ENCODE measurements around the gene C1QL3. TPM values are rescaled to one million over a fixed set of nuclear protein-coding genes. Genes with fewer than 3 reads are reported as not detected.
A peak's percentile ranks its signal among the peaks of the same experiment; 100 is the strongest.

The C1QL3 gene
- 0.03 TPM for polyA plus RNA-seq (2013, experiment 1 of 2)
- polyA plus RNA-seq (2013, experiment 2 of 2): not detected

DNA sequence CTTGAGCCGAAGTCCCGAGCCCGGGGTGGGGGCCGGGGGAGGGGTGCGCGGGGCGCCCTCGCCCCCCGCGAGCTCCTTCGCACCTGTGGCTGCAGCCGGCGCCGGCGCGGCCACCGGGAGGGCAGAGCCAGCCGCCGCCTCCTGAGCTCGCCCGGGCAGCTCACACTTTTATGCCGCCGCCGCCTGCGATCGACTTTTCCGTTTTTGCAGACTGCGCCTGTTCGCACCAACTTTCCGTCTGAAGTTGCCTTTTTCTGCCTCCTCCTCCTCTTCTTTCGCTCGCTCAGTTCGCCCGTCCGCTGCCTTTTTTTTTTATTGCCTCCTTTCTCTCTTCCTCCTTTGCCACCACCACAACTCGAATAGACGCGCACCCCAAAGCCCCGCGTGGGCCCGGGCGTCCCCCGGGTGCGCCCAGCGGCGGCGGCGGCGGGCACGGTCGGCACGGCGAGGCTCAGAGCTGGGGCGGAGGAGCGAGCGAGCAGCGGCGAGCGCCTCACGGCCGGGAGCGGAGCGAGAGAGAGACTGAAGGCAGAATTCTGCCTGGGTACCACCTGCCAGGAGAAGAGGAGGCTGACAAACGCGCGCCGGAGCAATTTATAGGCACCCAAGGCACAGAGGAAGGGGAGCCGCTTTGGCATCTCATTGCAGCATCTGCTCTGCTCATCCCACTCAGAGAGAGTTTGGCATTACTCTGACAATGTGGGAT, at the start of gene C1QL3:
C1QL3 (minus strand) TSS at position 569 of the 706 bp plus-strand sequence. CDS start 814 bp downstream, outside the sequence.
- Histone ChIP-seq H4K8ac (ENCODE audit: low read depth, low read length) (no peak within 1 kb of the TSS), H2BK5ac (ENCODE audit: low read length) (no peak within 1 kb of the TSS), H2BK12ac (ENCODE audit: low read length) (no peak within 1 kb of the TSS), H3K18ac (ENCODE audit: low read length) (peak within 1 kb of the TSS; percentile 81), H2BK15ac (ENCODE audit: low read length) (no peak within 1 kb of the TSS), H3K4ac (ENCODE audit: low read length) (no peak within 1 kb of the TSS), H2BK120ac (ENCODE audit: low read depth, low read length) (no peak within 1 kb of the TSS), H3K27me3 (ENCODE audit: control insufficient read depth in 3 of 3, insufficient read depth in 3 of 3, low read depth in 1 of 3, low read length in 3 of 3) (peaks cover 14 to 96% (median 37%) of the 10 kb centered on the region in 3 experiments), H3K4me3 (ENCODE audit: low read length in 2 of 2) (peak within 1 kb of the TSS; percentile 24 to 76), H3K36me3 (replicated peaks in 1 of 2; ENCODE audit: control insufficient read depth in 2 of 2, insufficient read depth in 2 of 2, low read length in 2 of 2) (no peaks in the 10 kb centered on the region), H2AK5ac (ENCODE audit: low read depth, low read length) (no peak within 1 kb of the TSS), H3K14ac (ENCODE audit: low read length) (no peak within 1 kb of the TSS), H2AFZ (ENCODE audit: low read length) (peak within 1 kb of the TSS; percentile 88), H4K91ac (ENCODE audit: low read depth, low read length, poor library complexity) (no peak within 1 kb of the TSS), H3K27ac (replicated peaks; ENCODE audit: low read length) (no peak within 1 kb of the TSS), H3K23ac (ENCODE audit: low read depth, low read length, poor library complexity) (no peak within 1 kb of the TSS), H3K4me1 (ENCODE audit: control insufficient read depth in 2 of 2, insufficient read depth in 1 of 2, low read depth in 1 of 2, low read length in 2 of 2) (peaks cover 0 to 13% of the 10 kb centered on the region in 2 donors), H3K9ac (ENCODE audit: low read depth, low read length, poor library complexity) (no peak within 1 kb of the TSS), H3K4me2 (ENCODE audit: insufficient read depth, low read length, poor library complexity, severe bottlenecking) (peak within 1 kb of the TSS; percentile 86), H3K79me1 (ENCODE audit: low read depth, low read length) (no peaks in the 10 kb centered on the region), H3K9me3 (replicated peaks in 1 of 2; ENCODE audit: control insufficient read depth in 2 of 2, insufficient read depth in 1 of 2, low read depth in 1 of 2, low read length in 2 of 2) (no peaks in the 10 kb centered on the region)
- no CpG with 5 or more reads among the region's 68 CpGs for WGBS, 2 donors (ENCODE audit: extremely low coverage in 2 of 2, insufficient read length in 2 of 2, insufficient replicate concordance in 1 of 2)
- DNase-seq (ENCODE audit: low spot score): no peak

- Histone ChIP-seq H3K4ac (ENCODE audit: low read length) (no peak overlapping the region), H3K4me3 (ENCODE audit: low read length in 2 of 2) (no peak overlapping the region), H3K23ac (ENCODE audit: low read depth, low read length, poor library complexity) (no peak overlapping the region), H3K9ac (ENCODE audit: low read depth, low read length, poor library complexity) (no peak overlapping the region), H2BK120ac (ENCODE audit: low read depth, low read length) (no peak overlapping the region), H3K27me3 (ENCODE audit: control insufficient read depth in 3 of 3, insufficient read depth in 3 of 3, low read depth in 1 of 3, low read length in 3 of 3) (no peaks in the 10 kb centered on the region), H4K91ac (ENCODE audit: low read depth, low read length, poor library complexity) (no peak overlapping the region), H3K18ac (ENCODE audit: low read length) (no peak overlapping the region), H3K36me3 (replicated peaks in 1 of 2; ENCODE audit: control insufficient read depth in 2 of 2, insufficient read depth in 2 of 2, low read length in 2 of 2) (no peaks in the 10 kb centered on the region), H3K9me3 (replicated peaks in 1 of 2; ENCODE audit: control insufficient read depth in 2 of 2, insufficient read depth in 1 of 2, low read depth in 1 of 2, low read length in 2 of 2) (no peaks in the 10 kb centered on the region), H2BK15ac (ENCODE audit: low read length) (no peak overlapping the region), H2AK5ac (ENCODE audit: low read depth, low read length) (no peak overlapping the region), H3K14ac (ENCODE audit: low read length) (no peak overlapping the region), H3K27ac (replicated peaks; ENCODE audit: low read length) (no peak overlapping the region), H3K4me1 (ENCODE audit: control insufficient read depth in 2 of 2, insufficient read depth in 1 of 2, low read depth in 1 of 2, low read length in 2 of 2) (peaks cover 0 to 2% of the 10 kb centered on the region in 2 donors), H3K4me2 (ENCODE audit: insufficient read depth, low read length, poor library complexity, severe bottlenecking) (no peak overlapping the region), H2BK5ac (ENCODE audit: low read length) (no peak overlapping the region), H2BK12ac (ENCODE audit: low read length) (no peak overlapping the region), H3K79me1 (ENCODE audit: low read depth, low read length) (no peaks in the 10 kb centered on the region), H4K8ac (ENCODE audit: low read depth, low read length) (no peak overlapping the region), H2AFZ (ENCODE audit: low read length) (no peak overlapping the region)
- no CpG with 5 or more reads among the region's 4 CpGs for WGBS, 2 donors (ENCODE audit: extremely low coverage in 2 of 2, insufficient read length in 2 of 2, insufficient replicate concordance in 1 of 2)
- DNase-seq (ENCODE audit: low spot score): no peak
These were observed 49.1 kb upstream of the C1QL3 start for GRCh38 chr10:16570731-16571130.

DNA sequence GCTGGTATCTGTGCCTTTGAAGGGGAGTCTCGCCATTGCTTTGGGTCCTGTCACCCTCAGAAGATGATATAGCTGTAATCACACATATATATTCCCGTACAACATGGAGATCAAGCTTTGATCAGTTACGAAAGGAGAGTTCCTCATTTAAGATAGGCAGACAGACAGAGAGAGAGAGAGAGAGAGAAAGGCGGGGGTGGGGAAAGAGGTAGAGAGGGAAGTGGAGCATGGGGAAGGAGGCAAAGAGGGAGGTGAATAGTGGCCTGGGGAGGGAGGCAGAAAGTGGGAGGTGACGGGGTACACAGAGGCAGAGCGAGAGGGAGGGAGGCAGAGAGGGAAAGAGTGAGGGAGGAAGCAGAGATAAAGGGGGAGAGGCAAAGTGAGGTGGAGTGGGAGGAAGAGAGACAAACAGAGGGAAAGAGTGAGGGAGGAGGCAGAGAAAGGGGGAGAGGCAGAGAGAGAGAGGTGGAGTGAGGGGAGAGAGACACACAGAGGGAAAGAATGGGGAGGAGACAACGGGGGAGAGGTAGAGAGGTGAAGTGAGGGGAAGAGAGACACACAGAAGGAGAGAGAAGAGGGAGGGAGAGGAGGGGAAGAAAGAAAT, 44.6 kb upstream of the C1QL3 start:
- Histone ChIP-seq H3K23ac (ENCODE audit: low read depth, low read length, poor library complexity) (no peak overlapping the region), H3K9me3 (replicated peaks in 1 of 2; ENCODE audit: control insufficient read depth in 2 of 2, insufficient read depth in 1 of 2, low read depth in 1 of 2, low read length in 2 of 2) (no peaks in the 10 kb centered on the region), H3K27ac (replicated peaks; ENCODE audit: low read length) (no peak overlapping the region), H3K4me2 (ENCODE audit: insufficient read depth, low read length, poor library complexity, severe bottlenecking) (no peak overlapping the region), H4K91ac (ENCODE audit: low read depth, low read length, poor library complexity) (no peak overlapping the region), H3K4ac (ENCODE audit: low read length) (no peak overlapping the region), H3K9ac (ENCODE audit: low read depth, low read length, poor library complexity) (no peak overlapping the region), H2BK5ac (ENCODE audit: low read length) (no peak overlapping the region), H3K36me3 (replicated peaks in 1 of 2; ENCODE audit: control insufficient read depth in 2 of 2, insufficient read depth in 2 of 2, low read length in 2 of 2) (no peaks in the 10 kb centered on the region), H2BK12ac (ENCODE audit: low read length) (no peak overlapping the region), H2AK5ac (ENCODE audit: low read depth, low read length) (no peak overlapping the region), H3K18ac (ENCODE audit: low read length) (peak overlapping the region; percentile 18), H2BK15ac (ENCODE audit: low read length) (no peak overlapping the region), H3K79me1 (ENCODE audit: low read depth, low read length) (no peaks in the 10 kb centered on the region), H3K27me3 (ENCODE audit: control insufficient read depth in 3 of 3, insufficient read depth in 3 of 3, low read depth in 1 of 3, low read length in 3 of 3) (no peaks in the 10 kb centered on the region), H2AFZ (ENCODE audit: low read length) (peak overlapping the region; percentile 22), H3K4me1 (ENCODE audit: control insufficient read depth in 2 of 2, insufficient read depth in 1 of 2, low read depth in 1 of 2, low read length in 2 of 2) (peaks cover 0 to 2% of the 10 kb centered on the region in 2 donors), H2BK120ac (ENCODE audit: low read depth, low read length) (no peak overlapping the region), H3K4me3 (ENCODE audit: low read length in 2 of 2) (no peak overlapping the region), H3K14ac (ENCODE audit: low read length) (no peak overlapping the region), H4K8ac (ENCODE audit: low read depth, low read length) (no peak overlapping the region)
- no CpG with 5 or more reads among the region's 7 CpGs for WGBS, 2 donors (ENCODE audit: extremely low coverage in 2 of 2, insufficient read length in 2 of 2, insufficient replicate concordance in 1 of 2)
- DNase-seq (ENCODE audit: low spot score): no peak

- H3K18ac ChIP-seq (ENCODE audit: low read length): no peak overlapping the region
- no peak overlapping the region for H2BK120ac ChIP-seq (ENCODE audit: low read depth, low read length)
- no peak overlapping the region for H3K4ac ChIP-seq (ENCODE audit: low read length)
- no peaks in the 10 kb centered on the region for H3K27me3 ChIP-seq (ENCODE audit: control insufficient read depth in 3 of 3, insufficient read depth in 3 of 3, low read depth in 1 of 3, low read length in 3 of 3)
- H2AK5ac ChIP-seq (ENCODE audit: low read depth, low read length): no peak overlapping the region
- no peak overlapping the region for H3K4me2 ChIP-seq (ENCODE audit: insufficient read depth, low read length, poor library complexity, severe bottlenecking)
- no peak overlapping the region for H3K23ac ChIP-seq (ENCODE audit: low read depth, low read length, poor library complexity)
- H3K4me3 ChIP-seq (ENCODE audit: low read length in 2 of 2): no peak overlapping the region
- no peak for DNase-seq (ENCODE audit: low spot score)
- H2BK5ac ChIP-seq (ENCODE audit: low read length): no peak overlapping the region
- no peak overlapping the region for H3K27ac ChIP-seq (replicated peaks; ENCODE audit: low read length)
- H3K79me1 ChIP-seq (ENCODE audit: low read depth, low read length): no peaks in the 10 kb centered on the region
- H3K14ac ChIP-seq (ENCODE audit: low read length): no peak overlapping the region
- H2BK15ac ChIP-seq (ENCODE audit: low read length): no peak overlapping the region
- H3K4me1 ChIP-seq (ENCODE audit: control insufficient read depth in 2 of 2, insufficient read depth in 1 of 2, low read depth in 1 of 2, low read length in 2 of 2): peaks cover 0 to 2% of the 10 kb centered on the region in 2 donors
- H2AFZ ChIP-seq (ENCODE audit: low read length): no peak overlapping the region
- H4K8ac ChIP-seq (ENCODE audit: low read depth, low read length): no peak overlapping the region
- H3K36me3 ChIP-seq (replicated peaks in 1 of 2; ENCODE audit: control insufficient read depth in 2 of 2, insufficient read depth in 2 of 2, low read length in 2 of 2): no peaks in the 10 kb centered on the region
- H4K91ac ChIP-seq (ENCODE audit: low read depth, low read length, poor library complexity): no peak overlapping the region
- H3K9ac ChIP-seq (ENCODE audit: low read depth, low read length, poor library complexity): no peak overlapping the region
- WGBS, 2 donors (ENCODE audit: extremely low coverage in 2 of 2, insufficient read length in 2 of 2, insufficient replicate concordance in 1 of 2): no CpG with 5 or more reads among the region's 3 CpGs
- H3K9me3 ChIP-seq (replicated peaks in 1 of 2; ENCODE audit: control insufficient read depth in 2 of 2, insufficient read depth in 1 of 2, low read depth in 1 of 2, low read length in 2 of 2): no peaks in the 10 kb centered on the region
- no peak overlapping the region for H2BK12ac ChIP-seq (ENCODE audit: low read length)
These were observed 43.9 kb upstream of the C1QL3 start for GRCh38 chr10:16565604-16566003.
